GM10847 (cell line): ENCODE data around the gene TRIP11.

Experiments used
- POLR2A ChIP-seq: IDR thresholded peaks from 2 replicates; pipeline ENCODE4 v1.6.1; 2011; ENCODE audit not compliant: insufficient read length; ENCODE audit errors: extremely low read depth

The TRIP11 gene

GRCh38 chr14:91945751-91946621 lies 93.9 kb downstream of the TRIP11 start:
- no peak for TF ChIP-seq POLR2A

GRCh38 chr14:91942946-91943345 lies 96.9 kb downstream of the TRIP11 start:
- TF ChIP-seq POLR2A, result no peak

- TF ChIP-seq POLR2A, result no peak
Observed at GRCh38 chr14:91942128-91942527, 97.7 kb downstream of the TRIP11 start.

- no peak for TF ChIP-seq POLR2A
Observed at GRCh38 chr14:91940209-91940608, 99.7 kb downstream of the TRIP11 start.

GRCh38 chr14:91935586-91935985 lies 104.3 kb downstream of the TRIP11 start:
- no peak for TF ChIP-seq POLR2A

- TF ChIP-seq POLR2A, result no peak
Observed at GRCh38 chr14:91934554-91935285, 105.1 kb downstream of the TRIP11 start.

GRCh38 chr14:91931478-91932088 lies 108.3 kb downstream of the TRIP11 start:
- no peak for TF ChIP-seq POLR2A

GRCh38 chr14:91929700-91930099 lies 110.2 kb downstream of the TRIP11 start:
- no peak for TF ChIP-seq POLR2A

- no peak for TF ChIP-seq POLR2A
Observed at GRCh38 chr14:91927800-91928199, 112.1 kb downstream of the TRIP11 start.

- TF ChIP-seq POLR2A, result no peak
Observed at GRCh38 chr14:91927191-91927590, 112.7 kb downstream of the TRIP11 start.

GRCh38 chr14:91926131-91926890 lies 113.5 kb downstream of the TRIP11 start:
- no peak for TF ChIP-seq POLR2A

GRCh38 chr14:91925727-91926121 lies 114.1 kb downstream of the TRIP11 start:
- TF ChIP-seq POLR2A, result no peak

- no peak for TF ChIP-seq POLR2A
Observed at GRCh38 chr14:91925001-91925726, 114.7 kb downstream of the TRIP11 start.

- no peak for TF ChIP-seq POLR2A
Observed at GRCh38 chr14:91920526-91920925, 119.3 kb downstream of the TRIP11 start.
